Measurements from ENCODE around the gene IL10RA. TPM values are rescaled to one million over a fixed set of nuclear protein-coding genes. Genes with fewer than 3 reads are reported as not detected.
A peak's percentile ranks its signal among the peaks of the same experiment; 100 is the strongest.

IL10RA gene
- total RNA-seq, 1 donor from 2014 or later = 5.9 TPM

- no peak for DNase-seq
These were observed 22.2 kb downstream of the IL10RA start for GRCh38 chr11:118008271-118008911.

- no peak for DNase-seq
These were observed 23.9 kb downstream of the IL10RA start for GRCh38 chr11:118009864-118010737.

GRCh38 chr11:118010738-118011461 lies 24.7 kb downstream of the IL10RA start:
- peak; percentile 26 for DNase-seq

- no peak for DNase-seq
These were observed 26.0 kb downstream of the IL10RA start for GRCh38 chr11:118012083-118012669.

GRCh38 chr11:118014022-118014421 lies 27.8 kb downstream of the IL10RA start:
- no peak for DNase-seq

- no peak for DNase-seq
These were observed 29.2 kb downstream of the IL10RA start for GRCh38 chr11:118015385-118015841.

- no peak for DNase-seq
These were observed 29.9 kb downstream of the IL10RA start for GRCh38 chr11:118016104-118016503.

GRCh38 chr11:118017111-118017510 lies 30.9 kb downstream of the IL10RA start:
- no peak for DNase-seq

GRCh38 chr11:118017631-118018315 lies 31.6 kb downstream of the IL10RA start:
- DNase-seq = no peak

GRCh38 chr11:118018401-118018800 lies 32.2 kb downstream of the IL10RA start:
- DNase-seq = no peak

GRCh38 chr11:118021146-118021545 lies 35.0 kb downstream of the IL10RA start:
- DNase-seq = no peak

- DNase-seq = no peak
These were observed 41.5 kb downstream of the IL10RA start for GRCh38 chr11:118027694-118028093.

GRCh38 chr11:118028626-118029025 lies 42.4 kb downstream of the IL10RA start:
- no peak for DNase-seq

GRCh38 chr11:118033443-118033842 lies 47.2 kb downstream of the IL10RA start:
- DNase-seq = peak; percentile 15

GRCh38 chr11:118042141-118042540 lies 55.9 kb downstream of the IL10RA start:
- no peak for DNase-seq

- DNase-seq = no peak
These were observed 56.6 kb downstream of the IL10RA start for GRCh38 chr11:118042796-118043195.

GRCh38 chr11:118045191-118045590 lies 59.0 kb downstream of the IL10RA start:
- no peak for DNase-seq

GRCh38 chr11:118046051-118046963 lies 60.1 kb downstream of the IL10RA start:
- no peak for DNase-seq

- DNase-seq = no peak
These were observed 60.9 kb downstream of the IL10RA start for GRCh38 chr11:118046964-118047700.

- DNase-seq = no peak
These were observed 61.6 kb downstream of the IL10RA start for GRCh38 chr11:118047749-118048148.
